ENCODE results near the gene KRT27.

Gene KRT27

GRCh38 chr17:40727447-40728231, 54.7 kb downstream of the KRT27 start:
- H3K36me3 ChIP-seq (ENCODE audit: insufficient read depth, low read length): no peaks in the 10 kb centered on the region
- peak overlapping the region; percentile 68 for H3K4me3 ChIP-seq (ENCODE audit: low read depth, low read length)
- H3K27ac ChIP-seq (ENCODE audit: low read depth, low read length): peak overlapping the region; percentile 75
- H2AFZ ChIP-seq (ENCODE audit: low read length, unreplicated experiment): peak overlapping the region; percentile 91
- peaks cover 9% of the 10 kb centered on the region; the same call in 1 of the 2 replicates for H3K27me3 ChIP-seq (ENCODE audit: insufficient read depth, low read length)
- peaks cover 3% of the 10 kb centered on the region for H3K4me1 ChIP-seq (ENCODE audit: control insufficient read depth, insufficient read depth, low read length, unreplicated experiment)
- no peaks in the 10 kb centered on the region for H3K79me2 ChIP-seq (ENCODE audit: control insufficient read depth, insufficient read depth, low read length, unreplicated experiment)

GRCh38 chr17:40726919-40727318, 55.4 kb downstream of the KRT27 start:
- Histone ChIP-seq H2AFZ (ENCODE audit: low read length, unreplicated experiment) (peak overlapping the region; percentile 91), H3K27me3 (ENCODE audit: insufficient read depth, low read length) (peaks cover 9% of the 10 kb centered on the region; the same call in 1 of the 2 replicates)

More at GRCh38 chr17:40726919-40727318, 55.4 kb downstream of the KRT27 start:
- Histone ChIP-seq H3K79me2 (ENCODE audit: control insufficient read depth, insufficient read depth, low read length, unreplicated experiment) (no peaks in the 10 kb centered on the region), H3K4me3 (ENCODE audit: low read depth, low read length) (no peak overlapping the region), H3K36me3 (ENCODE audit: insufficient read depth, low read length) (no peaks in the 10 kb centered on the region), H3K27ac (ENCODE audit: low read depth, low read length) (no peak overlapping the region), H3K4me1 (ENCODE audit: control insufficient read depth, insufficient read depth, low read length, unreplicated experiment) (peaks cover 7% of the 10 kb centered on the region)
